A673 (cell line): ENCODE data around the gene PCCA.
"Not testable (repeated sequence)": the region's sequence is repeated elsewhere in the genome, so short reads cannot be mapped to it uniquely, and the experiment has no call there.

Experiments used
- EZH2 ChIP-seq: fragments of 200-600 bp; sonication (generic); IDR thresholded peaks from 2 replicates; pipeline ENCODE4 v1.6.1; 2017; ENCODE audit warnings: borderline replicate concordance, low read depth, mild to moderate bottlenecking, mixed read lengths, antibody characterized with exemption, low read length; ENCODE audit not compliant: poor library complexity, severe bottlenecking
- TF ChIP-seq, protein P1 (sequence below): fragments of 300-800, 200-600 bp; sonication (generic); conservative IDR thresholded peaks from 2 replicates; pipeline ENCODE4 v1.5.1; 2017; ENCODE audit warnings: low read depth, mild to moderate bottlenecking, antibody characterized with exemption, low read length, moderate library complexity, mixed read lengths

DNA sequence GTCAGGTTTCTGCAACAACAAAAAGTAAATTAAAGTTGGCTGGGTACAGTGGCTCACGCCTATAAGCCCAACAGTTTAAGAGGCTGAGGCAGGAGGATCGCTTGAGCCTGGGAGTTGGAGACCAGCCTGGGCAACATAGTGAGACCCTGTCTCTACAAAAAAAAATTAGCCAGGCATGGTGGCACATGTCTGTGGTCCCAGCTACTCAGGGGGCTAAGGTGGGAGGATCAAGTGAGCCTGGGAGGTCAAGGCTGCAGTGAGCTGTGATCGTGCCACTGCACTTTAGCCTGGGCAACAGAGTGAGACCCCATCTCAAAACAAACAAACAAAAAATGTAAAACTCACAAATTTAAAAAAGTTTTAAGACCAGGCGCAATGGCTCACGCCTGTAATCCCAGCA, 299.3 kb downstream of the PCCA start:
- TF ChIP-seq EZH2 = not testable (repeated sequence)
- TF ChIP-seq, protein P1, sequence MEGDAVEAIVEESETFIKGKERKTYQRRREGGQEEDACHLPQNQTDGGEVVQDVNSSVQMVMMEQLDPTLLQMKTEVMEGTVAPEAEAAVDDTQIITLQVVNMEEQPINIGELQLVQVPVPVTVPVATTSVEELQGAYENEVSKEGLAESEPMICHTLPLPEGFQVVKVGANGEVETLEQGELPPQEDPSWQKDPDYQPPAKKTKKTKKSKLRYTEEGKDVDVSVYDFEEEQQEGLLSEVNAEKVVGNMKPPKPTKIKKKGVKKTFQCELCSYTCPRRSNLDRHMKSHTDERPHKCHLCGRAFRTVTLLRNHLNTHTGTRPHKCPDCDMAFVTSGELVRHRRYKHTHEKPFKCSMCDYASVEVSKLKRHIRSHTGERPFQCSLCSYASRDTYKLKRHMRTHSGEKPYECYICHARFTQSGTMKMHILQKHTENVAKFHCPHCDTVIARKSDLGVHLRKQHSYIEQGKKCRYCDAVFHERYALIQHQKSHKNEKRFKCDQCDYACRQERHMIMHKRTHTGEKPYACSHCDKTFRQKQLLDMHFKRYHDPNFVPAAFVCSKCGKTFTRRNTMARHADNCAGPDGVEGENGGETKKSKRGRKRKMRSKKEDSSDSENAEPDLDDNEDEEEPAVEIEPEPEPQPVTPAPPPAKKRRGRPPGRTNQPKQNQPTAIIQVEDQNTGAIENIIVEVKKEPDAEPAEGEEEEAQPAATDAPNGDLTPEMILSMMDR = not testable (repeated sequence)
